T-helper 2 cell (primary cell): ENCODE results near the gene INS.
"Not testable (repeated sequence)": the region's sequence is repeated elsewhere in the genome, so short reads cannot be mapped to it uniquely, and the experiment has no call there.

Experiments
- DNase-seq, 5 experiments: peaks; one replicate each; pipeline versions ENCODE4 v3.0.0 to v3.0.0-alpha.2; 2012 to 2022

The INS gene

DNA sequence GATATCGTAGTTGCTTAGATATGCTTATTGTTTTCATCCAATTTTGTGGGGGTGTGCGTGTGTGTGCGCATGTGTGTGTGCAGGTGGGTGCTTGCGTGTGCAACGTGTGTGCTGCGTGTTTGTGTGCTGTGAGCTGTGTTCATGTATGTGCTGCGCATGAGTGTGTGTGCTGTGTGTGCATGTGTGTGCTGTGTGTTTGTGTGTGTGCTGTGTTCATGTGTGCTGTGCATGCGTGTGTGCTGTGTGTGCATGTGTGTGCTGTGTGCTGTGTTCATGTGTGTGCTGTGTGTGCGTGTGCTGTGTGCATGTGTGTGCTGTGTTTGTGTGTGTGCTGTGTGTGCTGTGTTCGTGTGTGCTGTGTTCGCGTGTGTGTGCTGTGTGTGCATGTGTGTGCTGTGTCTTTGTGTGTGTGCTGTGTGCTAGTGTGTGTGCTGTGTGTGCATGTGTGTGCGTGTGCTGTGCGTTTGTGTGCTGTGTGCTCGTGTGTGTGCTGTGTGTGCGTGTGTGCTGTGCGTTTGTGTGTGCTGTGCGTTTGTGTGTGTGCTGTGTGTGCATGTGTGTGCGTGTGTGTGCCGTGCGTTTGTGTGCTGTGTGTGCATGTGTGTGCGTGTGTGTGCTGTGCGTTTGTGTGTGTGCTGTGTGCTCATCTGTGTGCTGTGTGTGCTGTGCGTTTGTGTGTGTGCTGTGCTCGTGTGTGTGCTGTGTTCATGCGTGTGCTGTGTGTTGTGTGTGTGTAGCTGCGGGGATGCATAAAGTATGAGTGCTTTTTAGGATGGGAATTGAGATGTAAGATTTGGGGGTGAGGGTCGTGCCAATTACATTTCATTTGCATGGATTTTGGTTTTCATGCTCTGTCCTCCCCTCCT is 29.4 kb downstream of the INS start:
- DNase-seq: no peak

DNA sequence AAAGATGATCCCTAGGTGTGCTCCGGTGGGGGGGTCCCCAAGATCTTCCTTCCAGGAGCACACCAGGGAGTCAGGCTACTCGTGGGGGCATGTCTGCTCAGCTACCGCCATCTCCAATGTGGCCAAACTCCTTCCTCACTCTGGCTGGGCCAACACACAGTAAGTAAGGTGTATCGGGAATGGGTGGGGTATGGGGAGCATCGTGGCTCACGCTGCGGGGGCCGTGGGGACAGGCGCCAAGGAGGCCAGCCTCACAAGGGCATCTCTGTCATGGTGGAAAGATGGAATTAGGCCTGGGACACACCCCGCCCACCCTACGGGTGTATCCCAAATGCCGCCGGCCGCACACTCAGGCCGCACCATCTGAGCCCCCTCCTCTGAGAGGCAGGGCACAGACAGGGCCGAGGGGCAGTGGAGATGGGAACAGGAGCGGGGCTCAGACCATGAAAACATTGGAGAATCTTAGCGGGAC is 30.1 kb downstream of the INS start:
- no peak for DNase-seq

DNA sequence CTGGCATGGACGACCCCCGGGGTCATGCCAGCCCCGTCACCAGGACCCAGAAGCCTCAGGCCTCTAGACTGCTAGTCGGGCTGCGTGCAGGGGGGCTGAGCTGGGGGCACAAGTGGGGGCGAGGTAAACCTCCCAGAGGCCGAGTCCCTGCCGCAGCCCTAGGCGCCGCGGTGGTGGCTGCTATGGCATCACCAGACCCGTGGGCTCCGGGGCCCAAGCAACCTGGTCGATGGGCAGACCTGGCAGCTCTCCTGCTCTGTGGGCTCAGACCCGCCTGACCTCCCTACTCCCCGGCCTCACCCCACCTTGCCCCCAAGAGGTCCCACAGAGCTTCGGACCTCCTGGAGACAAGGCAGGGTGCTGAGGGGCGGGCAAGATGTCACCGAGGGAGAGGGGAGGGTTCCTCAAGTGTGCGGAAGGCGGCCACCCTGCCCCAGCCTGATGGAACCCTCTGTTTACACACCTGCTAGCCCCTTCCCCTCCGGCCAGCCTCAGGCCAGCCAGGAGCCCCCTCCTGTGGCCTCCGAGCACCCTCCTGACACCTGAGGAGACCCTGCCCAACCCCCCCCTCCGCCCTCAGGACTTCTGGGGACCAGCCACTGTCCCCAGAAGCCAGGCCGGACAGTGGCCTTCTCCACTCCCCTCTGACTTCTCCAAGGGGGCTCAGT is 31.2 kb downstream of the INS start:
- DNase-seq: no peak

DNA sequence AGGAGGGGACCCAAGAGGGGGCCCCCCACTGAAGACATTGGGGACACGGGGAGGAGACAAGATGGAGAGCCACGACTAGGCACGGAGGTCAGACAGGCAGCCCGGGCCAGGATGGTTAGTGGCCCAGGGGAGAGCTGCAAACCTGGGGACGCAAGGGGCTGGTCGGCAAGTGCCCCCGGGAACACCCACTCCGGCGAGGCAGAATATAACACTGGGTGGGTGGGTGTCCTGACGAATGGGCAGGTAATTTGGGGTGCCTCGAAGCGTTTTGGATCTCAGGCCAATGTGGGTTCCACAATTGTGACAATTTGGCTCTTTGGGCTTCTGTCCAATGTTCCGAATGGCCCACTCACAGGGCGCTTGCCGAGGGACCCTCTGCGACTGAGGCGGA is 31.7 kb downstream of the INS start:
- no peak for DNase-seq

DNA sequence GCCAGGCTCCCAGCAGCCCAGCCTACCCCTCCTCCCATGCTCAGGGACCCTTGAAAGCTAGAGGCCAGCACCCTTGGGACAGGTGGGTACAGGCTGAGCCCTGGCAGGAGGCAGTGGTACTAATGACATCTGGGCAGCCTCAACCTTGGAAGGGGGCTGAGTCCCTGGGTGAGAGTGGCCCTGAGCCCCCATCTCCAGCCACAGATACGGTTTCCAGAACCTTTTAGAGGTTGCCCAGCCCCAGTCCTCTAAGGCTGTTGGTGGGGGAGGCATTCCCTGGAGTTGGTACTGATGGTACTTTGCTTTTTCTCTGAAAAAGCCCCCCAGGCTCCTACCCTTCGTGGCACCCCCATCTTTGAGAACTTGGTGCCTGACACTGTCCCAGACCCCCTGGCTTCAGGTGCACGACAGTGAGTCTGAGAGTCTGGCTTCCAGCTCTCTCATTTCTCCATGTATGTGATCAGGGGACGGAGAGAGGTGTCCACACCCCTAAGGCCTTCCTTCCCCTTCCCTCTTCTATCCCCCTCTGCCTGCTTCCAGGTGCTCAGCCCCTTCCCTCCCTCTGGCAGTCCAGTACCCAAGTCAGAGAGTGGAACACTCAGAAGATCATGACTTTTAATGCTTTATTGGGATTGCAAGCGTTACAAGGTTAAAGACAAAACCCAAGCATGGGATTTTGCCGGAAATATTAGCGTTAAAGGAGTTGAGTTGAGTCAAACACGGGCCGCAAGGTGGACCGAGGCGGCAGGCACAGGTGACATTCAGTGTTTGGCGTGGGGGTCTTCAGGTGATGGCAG is 32.3 kb downstream of the INS start:
- DNase-seq: no peak

DNA sequence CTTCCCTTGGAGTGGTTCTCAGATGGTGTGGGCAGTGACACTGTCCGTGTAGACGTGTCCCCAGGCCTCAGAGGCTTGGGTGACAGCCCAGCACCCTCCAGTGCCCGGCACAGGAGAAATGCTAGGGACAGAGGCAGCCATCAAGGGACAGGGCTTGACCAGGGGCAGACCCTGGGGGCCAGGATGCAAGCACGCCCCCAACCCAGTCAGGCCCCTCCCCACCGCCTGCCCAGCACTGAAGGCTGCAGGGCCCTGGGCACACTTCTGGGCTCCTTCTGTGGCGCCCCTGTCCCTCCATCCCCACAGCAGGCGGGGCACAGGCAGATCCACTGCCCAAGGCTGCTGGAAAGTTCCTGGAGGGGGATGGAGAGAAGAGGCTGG is 32.9 kb downstream of the INS start:
- DNase-seq: no peak

DNA sequence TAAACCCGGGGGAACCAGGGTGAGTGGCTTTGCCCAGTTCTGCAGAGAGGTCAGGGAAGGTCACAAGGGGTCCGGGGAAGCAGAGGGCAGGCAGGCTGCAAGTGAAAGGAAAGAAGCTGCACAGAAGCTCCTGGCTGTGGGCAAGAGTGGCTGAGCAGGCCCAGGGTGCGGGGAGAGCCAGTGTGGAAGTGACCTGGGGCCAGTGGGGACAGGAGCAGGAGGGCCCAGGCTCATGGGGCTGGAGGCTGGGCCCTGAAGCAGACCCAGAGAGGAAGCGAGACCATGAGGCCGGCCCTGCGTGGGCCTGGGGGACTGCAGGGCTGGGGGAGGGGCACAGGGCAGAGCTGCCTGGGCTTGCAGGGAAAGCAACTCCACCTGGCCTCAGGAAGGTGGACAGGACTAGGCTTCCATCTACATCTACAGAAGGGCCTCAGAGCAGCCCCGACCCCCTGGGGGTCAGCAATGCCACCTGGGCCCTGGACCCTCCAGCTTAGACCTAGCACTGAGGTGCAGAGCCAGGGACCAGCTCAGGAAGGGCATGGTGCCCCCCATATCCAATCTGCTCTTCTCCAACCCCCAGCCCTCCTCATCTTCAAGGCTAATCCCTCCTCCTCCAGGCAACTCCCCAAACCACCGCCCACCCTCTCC is 33.4 kb downstream of the INS start:
- no peak for DNase-seq

DNA sequence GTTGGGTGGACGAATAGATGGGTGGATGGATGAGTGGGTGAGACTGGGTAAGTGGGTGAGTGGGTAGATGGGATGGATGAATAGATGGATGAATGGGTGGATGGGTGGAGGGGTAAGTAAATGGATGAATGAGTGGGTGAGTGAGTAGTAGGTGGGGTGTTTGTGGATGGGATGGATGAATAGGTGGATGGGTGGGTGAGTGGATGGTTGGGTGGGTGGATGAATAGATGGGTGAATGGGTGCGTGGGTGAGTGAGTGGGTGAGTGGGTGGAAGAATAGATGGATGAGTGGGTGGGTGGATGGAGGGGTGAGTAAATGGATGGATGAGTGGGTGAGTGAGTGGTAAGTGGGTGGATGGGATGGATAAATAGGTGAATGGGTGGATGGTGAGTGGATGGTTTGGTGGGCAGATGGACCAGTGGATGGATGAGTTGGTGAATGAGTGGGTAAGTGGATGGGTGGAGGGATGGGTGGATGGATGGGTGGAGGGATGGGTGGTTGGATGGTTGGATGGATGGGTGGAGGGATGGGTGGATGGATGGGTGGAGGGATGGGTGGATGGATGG is 34.4 kb downstream of the INS start:
- no peak for DNase-seq

DNA sequence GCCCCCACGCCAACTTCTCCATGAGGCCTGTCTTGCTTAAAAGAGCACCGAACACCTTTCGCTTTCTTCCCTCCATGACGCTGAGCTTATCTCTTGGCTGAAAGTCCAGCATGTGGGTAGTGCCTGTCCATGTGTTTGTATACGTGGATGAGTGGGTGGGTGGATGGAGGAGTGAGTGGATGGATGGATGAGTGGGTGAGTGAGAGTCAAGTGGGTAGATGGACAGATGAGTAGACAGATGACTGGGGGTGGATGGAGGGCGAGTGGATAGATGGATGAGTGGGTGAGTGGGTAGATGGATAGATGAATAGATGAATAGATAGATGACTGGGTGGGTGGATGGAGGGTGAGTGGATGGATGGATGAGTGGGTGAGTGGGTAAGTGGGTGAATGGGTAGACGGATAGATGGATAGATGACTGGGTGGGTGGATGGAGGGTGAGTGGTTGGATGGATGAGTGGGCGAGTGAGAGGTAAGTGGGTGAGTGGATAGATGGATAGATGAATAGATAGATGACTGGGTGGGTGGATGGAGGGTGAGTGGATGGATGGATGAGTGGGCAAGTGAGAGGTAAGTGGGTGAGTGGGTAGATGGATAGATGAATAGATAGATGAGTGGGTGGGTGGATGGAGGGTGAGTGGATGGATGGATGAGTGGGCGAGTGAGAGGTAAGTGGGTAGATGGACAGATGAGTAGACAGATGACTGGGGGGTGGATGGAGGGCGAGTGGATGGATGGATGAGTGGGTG is 36.1 kb downstream of the INS start:
- DNase-seq: not testable (repeated sequence)

DNA sequence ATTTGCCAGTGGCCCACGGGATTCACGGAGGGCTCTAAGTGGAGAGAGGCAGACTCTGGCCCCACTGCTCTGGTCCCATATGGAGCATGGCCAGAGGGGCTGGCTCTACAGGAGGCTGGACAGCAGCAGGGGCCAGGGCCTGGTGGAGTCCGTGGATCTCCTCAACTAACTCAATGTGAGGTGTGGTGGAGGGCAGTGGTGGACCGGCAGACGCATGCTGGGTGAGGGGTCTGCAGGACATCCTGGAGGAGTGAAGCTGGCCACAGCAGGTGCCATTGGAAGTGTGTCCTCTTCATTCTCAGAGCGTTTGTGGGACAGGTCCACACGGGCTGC is 37.4 kb downstream of the INS start:
- no peak for DNase-seq

DNA sequence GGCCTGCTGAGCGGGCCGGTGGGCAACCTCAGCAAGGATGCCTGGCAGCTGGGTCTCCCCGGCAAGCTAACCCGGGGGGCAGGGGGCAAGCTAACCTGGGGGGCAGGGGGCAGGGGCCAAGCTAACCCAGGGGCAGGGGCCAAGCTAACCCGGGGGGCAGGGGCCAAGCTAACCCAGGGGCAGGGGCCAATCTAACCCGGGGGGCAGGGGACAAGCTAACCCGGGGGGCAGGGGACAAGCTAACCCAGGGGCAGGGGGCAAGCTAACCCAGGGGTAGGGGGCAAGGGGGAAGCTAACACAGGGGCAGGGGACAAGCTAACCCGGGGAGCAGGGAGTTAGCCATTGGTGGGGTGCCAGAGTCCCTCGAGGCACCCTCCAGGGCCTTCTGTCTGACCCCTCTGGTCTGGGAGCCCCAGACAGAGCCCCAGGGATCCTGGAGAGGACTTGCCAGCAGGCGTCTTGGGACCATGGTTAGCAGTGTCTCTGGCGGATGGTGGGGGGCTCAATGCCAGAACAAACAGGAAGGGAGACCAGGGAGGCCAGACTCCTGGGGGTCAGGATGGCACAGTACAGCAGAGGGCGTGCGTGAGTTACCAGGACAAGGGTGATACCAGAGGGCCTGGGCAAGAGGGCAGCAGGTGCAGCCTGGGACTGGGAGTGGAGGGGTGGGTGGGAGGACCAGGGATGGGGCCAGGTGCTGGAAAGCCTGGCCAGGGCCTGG is 37.9 kb downstream of the INS start:
- DNase-seq: no peak

DNA sequence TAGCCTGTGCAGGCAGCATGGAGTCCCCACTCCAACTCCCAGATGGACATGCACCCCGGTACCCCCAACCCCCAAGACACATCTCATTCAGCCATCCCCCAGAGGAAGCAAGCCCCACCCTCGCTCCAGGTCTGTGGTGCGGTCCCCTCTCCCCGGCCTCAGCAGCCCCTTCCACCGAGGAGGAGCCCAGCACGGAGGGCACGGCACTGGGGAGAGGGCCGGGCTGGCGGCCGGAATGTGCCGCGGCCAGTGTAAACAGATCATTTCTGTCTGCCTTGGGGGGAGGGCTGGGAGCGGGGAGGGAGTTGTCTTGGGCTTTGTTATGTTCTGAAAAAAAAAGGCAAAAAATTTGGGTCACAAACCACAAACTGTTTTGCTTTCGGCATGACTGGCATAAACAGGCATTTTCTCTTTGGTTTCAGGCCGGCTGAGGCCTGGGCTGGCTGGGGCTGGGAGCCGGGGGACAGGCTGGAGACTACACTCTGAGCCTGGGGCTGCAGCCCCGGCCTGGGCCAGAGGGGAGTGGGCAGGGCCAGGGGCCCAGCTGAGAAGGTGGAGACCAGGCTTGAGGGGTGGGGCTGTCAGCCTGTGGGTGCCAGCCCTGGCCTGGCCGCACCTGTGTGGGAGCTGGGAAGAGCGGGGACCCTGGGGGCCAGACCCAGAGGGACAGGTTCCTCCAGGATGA is 38.6 kb downstream of the INS start:
- no peak for DNase-seq

- no peak for DNase-seq
Observed at GRCh38 chr11:2121227-2122130, 39.5 kb downstream of the INS start.

DNA sequence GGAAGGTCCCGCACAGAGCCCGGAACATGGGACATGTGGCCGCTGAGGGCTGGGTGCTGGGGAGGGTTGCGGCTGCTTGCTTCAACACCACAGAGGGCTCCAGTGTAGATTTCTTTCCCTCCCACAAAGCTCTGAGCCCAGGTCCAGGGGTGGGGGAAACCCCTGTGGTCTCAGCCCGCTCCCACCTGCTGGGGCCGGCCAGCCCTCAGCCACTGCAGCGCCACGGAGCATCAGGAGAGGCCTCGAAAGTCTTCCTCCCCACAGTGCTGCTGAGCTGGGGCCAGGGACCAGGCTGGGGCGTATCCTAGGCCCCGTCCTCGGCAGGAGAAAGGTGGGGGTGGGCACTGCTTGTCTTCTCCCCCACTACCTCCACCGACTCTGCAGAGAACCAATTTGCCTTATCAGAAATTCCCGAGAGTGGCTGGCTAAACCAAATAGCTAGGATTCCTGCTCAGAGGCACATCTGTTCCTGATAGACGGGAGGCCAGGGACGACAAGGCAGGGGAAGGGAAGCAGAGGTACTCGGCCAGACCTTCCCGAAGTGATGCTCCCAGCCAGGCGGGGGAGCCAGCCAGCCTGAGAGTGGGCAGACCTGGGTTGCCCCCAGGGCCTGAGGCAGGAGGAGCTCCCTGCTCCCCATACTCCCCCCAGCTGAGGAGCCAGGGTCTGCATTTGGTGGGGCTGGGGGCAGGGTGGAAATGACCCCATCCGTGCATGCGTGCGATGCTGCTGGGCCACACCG is 40.5 kb downstream of the INS start:
- no peak for DNase-seq

GRCh38 chr11:2118677-2119076 is 42.3 kb downstream of the INS start:
- no peak for DNase-seq

DNA sequence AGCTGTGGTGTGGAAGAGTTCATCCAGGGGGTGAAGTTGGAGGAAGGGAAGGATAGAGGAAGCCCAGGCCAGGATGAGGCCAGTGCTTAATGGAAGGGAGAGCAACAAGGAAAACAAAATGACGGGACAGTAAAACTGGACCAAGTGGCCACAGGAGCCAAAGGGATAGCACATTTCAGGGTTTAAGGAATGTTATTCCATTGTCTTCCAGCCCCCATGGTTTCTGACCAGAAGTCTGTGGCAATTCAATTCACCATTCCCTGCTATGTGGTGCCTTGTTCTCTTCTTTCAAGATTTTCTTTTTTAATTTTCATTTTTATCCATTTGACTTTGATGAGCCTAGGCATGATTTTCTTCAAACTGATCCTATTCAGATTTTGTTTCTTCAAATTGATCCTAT is 44.3 kb downstream of the INS start:
- no peak for DNase-seq

- DNase-seq: no peak
Observed at GRCh38 chr11:2115308-2115707, 45.7 kb downstream of the INS start.

DNA sequence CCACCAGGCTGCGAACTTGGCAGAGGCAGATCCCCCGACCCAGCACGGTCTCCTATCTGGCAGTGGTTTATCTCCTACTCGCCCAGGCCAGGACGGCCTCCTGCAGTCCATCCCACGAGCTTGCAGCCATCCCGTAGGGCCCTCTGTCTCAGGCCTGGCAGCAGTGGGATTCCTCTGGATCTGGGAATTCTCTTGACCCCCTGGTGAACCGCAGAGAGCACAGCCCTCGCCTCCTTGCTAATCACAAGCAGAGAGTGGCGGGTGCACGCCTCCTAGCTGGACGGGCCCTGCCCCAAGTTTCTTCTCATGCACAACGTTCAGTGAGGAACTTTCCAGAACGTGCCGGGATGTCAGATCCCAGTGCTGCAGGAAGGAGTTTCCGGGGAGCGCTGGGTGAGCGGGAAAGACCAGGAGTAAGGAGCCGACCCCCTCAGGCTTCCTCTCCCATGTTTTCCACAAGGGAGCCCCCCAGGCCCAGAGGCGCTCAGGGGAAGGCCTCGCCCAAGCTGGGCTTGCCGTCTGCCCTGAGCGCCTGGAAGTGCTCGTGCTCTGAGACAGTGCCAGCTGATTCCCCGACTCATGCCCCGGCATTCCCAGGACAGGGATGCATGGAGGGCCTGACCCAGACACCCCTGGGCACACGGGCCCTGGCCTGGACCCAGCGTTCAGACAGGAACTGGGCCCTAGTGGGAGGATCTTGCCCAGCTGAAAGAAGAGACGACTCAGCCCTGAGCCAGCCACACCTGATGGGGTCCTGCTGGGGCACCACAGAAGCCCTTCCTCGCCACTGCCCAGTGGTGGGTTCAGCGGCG is 46.4 kb downstream of the INS start:
- no peak for DNase-seq
